SK-N-SH treated with all-trans-retinoic acid at 6 μM for 48 hours (cell line): ENCODE data around the gene CHAC1.

Source experiments
- ATAC-seq: fragments of 200-7000 bp; cut with Tn5 transposase; 3 replicates; pipeline ENCODE4 v1.9.1; 2020; ENCODE audit warnings: mild to moderate bottlenecking, moderate library complexity
- ARNTL ChIP-seq: fragments of 450-650 bp; formaldehyde crosslinking; IDR thresholded peaks from 2 replicates; pipeline ENCODE4 v1.5.0; 2020; ENCODE audit warnings: low read depth, mild to moderate bottlenecking, moderate library complexity, borderline replicate concordance
- ESRRG ChIP-seq: fragments of 250-450 bp; sonication (Bioruptor Pico); IDR thresholded peaks from 2 replicates; pipeline ENCODE4 v1.6.1; 2021; ENCODE audit warnings: mild to moderate bottlenecking
- GLIS3 ChIP-seq: fragments of 250-450 bp; sonication (Bioruptor Pico); IDR thresholded peaks from 2 replicates; pipeline ENCODE4 v1.5.0; 2020; ENCODE audit warnings: mild to moderate bottlenecking, moderate library complexity
- ISL1 ChIP-seq: fragments of 250-450 bp; sonication (Bioruptor Pico); IDR thresholded peaks from 2 replicates; pipeline ENCODE4 v2.1.2; 2022; ENCODE audit warnings: mild to moderate bottlenecking, moderate library complexity
- SNAI2 ChIP-seq: fragments of 250-450 bp; sonication (Bioruptor Pico); IDR thresholded peaks from 2 replicates; pipeline ENCODE4 v1.5.0; 2020; ENCODE audit warnings: mild to moderate bottlenecking, moderate library complexity
- TCF4 ChIP-seq: fragments of 250-450 bp; sonication (Bioruptor Pico); IDR thresholded peaks from 2 replicates; pipeline ENCODE4 v1.8.0; 2021; ENCODE audit warnings: mild to moderate bottlenecking, moderate library complexity, borderline replicate concordance
- TOX ChIP-seq: fragments of 250-450 bp; sonication (Bioruptor Pico); IDR thresholded peaks from 2 replicates; pipeline ENCODE4 v1.8.0; 2021; ENCODE audit warnings: mild to moderate bottlenecking, moderate library complexity, borderline replicate concordance
- ZFP30 ChIP-seq: fragments of 450-650 bp; formaldehyde crosslinking; IDR thresholded peaks from 2 replicates; pipeline ENCODE4 v1.5.0; 2022; ENCODE audit warnings: mild to moderate bottlenecking, moderate library complexity
- ZNF70 ChIP-seq: fragments of 450-650 bp; formaldehyde crosslinking; IDR thresholded peaks from 2 replicates; pipeline ENCODE4 v1.5.0; 2020; ENCODE audit warnings: mild to moderate bottlenecking, moderate library complexity
- ZNF8 ChIP-seq: fragments of 450-650 bp; formaldehyde crosslinking; IDR thresholded peaks from 2 replicates; pipeline ENCODE4 v1.5.0; 2020; ENCODE audit warnings: mild to moderate bottlenecking, moderate library complexity
- TF ChIP-seq, protein P1 (sequence below): fragments of 250-450 bp; sonication (Bioruptor Pico); IDR thresholded peaks from 2 replicates; pipeline ENCODE4 v1.5.1; 2021; ENCODE audit warnings: mild to moderate bottlenecking, moderate library complexity
- TF ChIP-seq, protein P2 (sequence below): fragments of 250-450 bp; sonication (Bioruptor Pico); IDR thresholded peaks from 2 replicates; pipeline ENCODE4 v1.8.0; 2021; ENCODE audit warnings: low read depth, mild to moderate bottlenecking, moderate library complexity, borderline replicate concordance
- TF ChIP-seq, protein P3 (sequence below): fragments of 250-450 bp; sonication (Bioruptor Pico); IDR thresholded peaks from 2 replicates; pipeline ENCODE4 v1.5.0; 2020; ENCODE audit warnings: mild to moderate bottlenecking, moderate library complexity
- TF ChIP-seq, protein P4 (sequence below): fragments of 250-450 bp; sonication (Bioruptor Pico); IDR thresholded peaks from 2 replicates; pipeline ENCODE4 v1.5.1; 2020; ENCODE audit warnings: low read depth, mild to moderate bottlenecking, moderate library complexity

The CHAC1 gene

DNA sequence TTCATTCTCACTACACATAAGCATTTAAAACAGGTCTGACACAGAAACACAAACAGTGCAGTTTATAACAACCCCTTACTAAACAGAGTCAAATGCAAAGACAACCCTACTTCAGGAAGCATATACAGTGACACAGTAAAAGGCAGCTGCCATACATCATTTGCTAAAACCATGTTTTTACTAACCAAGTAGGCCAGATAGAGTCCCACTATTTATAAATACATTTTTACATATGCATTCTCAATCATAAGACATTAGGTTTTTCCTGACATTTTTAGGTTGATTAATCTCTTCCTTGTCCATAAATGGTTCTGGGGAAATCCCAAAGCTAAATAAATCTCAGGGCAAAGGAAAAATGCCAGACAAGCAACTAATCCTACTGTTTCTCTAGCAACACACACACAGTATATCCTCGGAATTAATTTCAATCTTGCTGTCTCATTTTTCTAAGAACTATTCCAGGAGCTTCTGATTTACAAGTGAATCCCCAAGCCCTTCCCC is 39.0 kb downstream of the CHAC1 start:
- TF ChIP-seq TCF4 (CRISPR knock-in tag), result no peak
- TF ChIP-seq ESRRG (CRISPR knock-in tag), result no peak
- peak; percentile 46 for ATAC-seq

DNA sequence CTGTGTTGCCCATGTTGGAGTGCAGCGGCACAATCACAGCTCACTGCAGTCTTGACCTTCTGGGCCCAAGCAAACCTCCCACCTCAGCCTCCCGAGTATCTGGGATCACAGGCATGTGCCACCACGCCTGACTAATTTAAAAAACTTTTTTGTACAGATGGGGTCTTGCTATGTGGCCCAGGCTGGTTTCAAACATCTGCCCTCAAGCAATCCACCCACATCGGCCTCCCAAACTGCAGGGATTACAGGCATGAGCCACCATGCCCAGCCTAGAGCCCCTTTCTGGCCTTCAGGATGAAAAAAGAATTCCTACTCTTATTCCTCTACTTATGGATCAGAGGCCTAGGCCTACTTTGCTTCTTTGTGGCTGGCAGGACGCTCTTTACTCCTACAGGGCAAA is 39.6 kb downstream of the CHAC1 start:
- TF ChIP-seq SNAI2 (no peak), ZFP30 (CRISPR knock-in tag) (no peak), TCF4 (CRISPR knock-in tag) (no peak), ISL1 (CRISPR knock-in tag) (no peak), ARNTL (no peak)
- TF ChIP-seq, protein P1, sequence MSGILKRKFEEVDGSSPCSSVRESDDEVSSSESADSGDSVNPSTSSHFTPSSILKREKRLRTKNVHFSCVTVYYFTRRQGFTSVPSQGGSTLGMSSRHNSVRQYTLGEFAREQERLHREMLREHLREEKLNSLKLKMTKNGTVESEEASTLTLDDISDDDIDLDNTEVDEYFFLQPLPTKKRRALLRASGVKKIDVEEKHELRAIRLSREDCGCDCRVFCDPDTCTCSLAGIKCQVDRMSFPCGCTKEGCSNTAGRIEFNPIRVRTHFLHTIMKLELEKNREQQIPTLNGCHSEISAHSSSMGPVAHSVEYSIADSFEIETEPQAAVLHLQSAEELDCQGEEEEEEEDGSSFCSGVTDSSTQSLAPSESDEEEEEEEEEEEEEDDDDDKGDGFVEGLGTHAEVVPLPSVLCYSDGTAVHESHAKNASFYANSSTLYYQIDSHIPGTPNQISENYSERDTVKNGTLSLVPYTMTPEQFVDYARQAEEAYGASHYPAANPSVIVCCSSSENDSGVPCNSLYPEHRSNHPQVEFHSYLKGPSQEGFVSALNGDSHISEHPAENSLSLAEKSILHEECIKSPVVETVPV (CRISPR knock-in tag), result no peak
- no peak; the same call in 1 of the 3 replicates for ATAC-seq

DNA sequence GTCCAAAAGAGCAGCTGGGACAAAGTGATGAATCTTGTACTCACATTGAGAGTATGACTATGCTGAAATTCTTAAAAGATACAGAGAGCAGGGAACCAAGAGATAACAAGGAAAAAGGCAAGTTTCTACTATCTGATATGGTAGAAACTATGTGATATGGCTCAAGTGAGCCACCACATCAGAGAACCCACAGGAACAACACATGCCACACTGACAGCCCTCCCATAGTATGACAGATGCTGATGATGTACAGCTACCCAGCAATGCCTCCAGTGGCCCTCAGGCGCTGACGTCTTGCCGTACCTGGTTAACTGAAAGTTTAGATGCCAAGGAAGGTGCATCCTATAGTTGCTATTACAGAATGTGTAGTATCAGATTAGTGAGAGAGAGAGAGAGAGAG is 42.4 kb downstream of the CHAC1 start:
- no peak for ATAC-seq
- TF ChIP-seq ZNF70 (CRISPR knock-in tag) (no peak), TOX (no peak), TCF4 (CRISPR knock-in tag) (no peak), ISL1 (CRISPR knock-in tag) (no peak), ZNF8 (no peak)
- TF ChIP-seq, protein P2, sequence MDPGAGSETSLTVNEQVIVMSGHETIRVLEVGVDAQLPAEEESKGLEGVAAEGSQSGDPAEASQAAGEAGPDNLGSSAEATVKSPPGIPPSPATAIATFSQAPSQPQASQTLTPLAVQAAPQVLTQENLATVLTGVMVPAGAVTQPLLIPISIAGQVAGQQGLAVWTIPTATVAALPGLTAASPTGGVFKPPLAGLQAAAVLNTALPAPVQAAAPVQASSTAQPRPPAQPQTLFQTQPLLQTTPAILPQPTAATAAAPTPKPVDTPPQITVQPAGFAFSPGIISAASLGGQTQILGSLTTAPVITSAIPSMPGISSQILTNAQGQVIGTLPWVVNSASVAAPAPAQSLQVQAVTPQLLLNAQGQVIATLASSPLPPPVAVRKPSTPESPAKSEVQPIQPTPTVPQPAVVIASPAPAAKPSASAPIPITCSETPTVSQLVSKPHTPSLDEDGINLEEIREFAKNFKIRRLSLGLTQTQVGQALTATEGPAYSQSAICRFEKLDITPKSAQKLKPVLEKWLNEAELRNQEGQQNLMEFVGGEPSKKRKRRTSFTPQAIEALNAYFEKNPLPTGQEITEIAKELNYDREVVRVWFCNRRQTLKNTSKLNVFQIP (CRISPR knock-in tag), result no peak
- TF ChIP-seq, protein P3, sequence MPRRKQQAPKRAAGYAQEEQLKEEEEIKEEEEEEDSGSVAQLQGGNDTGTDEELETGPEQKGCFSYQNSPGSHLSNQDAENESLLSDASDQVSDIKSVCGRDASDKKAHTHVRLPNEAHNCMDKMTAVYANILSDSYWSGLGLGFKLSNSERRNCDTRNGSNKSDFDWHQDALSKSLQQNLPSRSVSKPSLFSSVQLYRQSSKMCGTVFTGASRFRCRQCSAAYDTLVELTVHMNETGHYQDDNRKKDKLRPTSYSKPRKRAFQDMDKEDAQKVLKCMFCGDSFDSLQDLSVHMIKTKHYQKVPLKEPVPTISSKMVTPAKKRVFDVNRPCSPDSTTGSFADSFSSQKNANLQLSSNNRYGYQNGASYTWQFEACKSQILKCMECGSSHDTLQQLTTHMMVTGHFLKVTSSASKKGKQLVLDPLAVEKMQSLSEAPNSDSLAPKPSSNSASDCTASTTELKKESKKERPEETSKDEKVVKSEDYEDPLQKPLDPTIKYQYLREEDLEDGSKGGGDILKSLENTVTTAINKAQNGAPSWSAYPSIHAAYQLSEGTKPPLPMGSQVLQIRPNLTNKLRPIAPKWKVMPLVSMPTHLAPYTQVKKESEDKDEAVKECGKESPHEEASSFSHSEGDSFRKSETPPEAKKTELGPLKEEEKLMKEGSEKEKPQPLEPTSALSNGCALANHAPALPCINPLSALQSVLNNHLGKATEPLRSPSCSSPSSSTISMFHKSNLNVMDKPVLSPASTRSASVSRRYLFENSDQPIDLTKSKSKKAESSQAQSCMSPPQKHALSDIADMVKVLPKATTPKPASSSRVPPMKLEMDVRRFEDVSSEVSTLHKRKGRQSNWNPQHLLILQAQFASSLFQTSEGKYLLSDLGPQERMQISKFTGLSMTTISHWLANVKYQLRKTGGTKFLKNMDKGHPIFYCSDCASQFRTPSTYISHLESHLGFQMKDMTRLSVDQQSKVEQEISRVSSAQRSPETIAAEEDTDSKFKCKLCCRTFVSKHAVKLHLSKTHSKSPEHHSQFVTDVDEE (CRISPR knock-in tag), result no peak
- TF ChIP-seq, all 23 proteins: peak for 0

DNA sequence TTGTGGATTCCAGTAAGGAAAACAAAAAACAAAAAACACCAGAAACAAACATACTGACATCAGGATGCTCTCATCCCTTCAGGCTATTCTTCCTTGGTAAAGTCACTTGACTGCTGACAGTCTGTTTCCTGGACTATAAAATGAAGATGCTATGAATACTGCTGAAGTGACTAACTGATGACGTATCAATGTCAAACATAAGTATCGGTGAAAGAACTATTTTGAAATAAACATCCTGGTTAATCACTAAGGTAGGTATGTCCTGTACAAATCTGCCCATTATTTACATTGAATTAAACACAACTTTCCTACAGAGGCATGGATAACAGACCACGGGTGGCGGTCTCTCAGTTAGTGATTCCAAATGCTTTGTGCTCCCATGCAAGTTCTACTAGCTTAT is 45.9 kb downstream of the CHAC1 start:
- no peak for ATAC-seq
- TF ChIP-seq, protein P1 (CRISPR knock-in tag), result no peak
- TF ChIP-seq, protein P4, sequence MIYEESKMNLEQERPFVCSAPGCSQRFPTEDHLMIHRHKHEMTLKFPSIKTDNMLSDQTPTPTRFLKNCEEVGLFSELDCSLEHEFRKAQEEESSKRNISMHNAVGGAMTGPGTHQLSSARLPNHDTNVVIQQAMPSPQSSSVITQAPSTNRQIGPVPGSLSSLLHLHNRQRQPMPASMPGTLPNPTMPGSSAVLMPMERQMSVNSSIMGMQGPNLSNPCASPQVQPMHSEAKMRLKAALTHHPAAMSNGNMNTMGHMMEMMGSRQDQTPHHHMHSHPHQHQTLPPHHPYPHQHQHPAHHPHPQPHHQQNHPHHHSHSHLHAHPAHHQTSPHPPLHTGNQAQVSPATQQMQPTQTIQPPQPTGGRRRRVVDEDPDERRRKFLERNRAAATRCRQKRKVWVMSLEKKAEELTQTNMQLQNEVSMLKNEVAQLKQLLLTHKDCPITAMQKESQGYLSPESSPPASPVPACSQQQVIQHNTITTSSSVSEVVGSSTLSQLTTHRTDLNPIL (CRISPR knock-in tag), result no peak
- TF ChIP-seq TCF4 (CRISPR knock-in tag) (no peak), GLIS3 (CRISPR knock-in tag) (no peak), ESRRG (CRISPR knock-in tag) (no peak)

DNA sequence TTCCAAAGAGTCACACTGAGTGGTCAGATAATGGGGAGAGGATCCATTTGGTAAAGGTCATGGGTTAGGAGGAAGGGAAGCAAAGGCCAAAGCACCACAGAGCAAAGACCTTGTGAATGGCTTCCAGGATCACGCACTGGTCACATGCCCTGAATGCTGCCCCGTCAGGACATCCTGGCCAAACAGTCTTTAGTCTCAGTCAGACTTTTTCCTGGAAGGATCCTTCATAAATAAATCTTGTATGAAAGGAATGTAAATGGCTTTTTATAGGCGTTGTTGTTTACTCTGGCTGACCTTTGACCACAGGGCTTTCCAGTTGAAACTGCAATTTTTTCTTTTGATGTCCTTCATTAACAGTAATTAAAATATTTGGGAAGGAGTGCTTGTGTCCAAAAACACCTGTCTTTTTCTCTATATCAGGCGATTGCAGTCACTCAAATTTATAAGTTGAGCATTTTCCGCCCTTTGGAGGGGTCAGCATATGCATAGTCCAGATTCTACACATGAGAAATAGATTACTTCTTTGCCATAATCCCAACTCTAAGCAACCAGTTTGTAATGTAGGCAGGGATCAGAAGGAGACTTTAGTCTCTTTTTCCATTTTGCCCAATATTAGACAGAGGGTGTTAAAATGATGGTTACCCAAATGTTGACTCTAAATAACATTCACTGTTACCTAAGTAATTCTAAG is 48.4 kb downstream of the CHAC1 start:
- no peak for ATAC-seq
- TF ChIP-seq, protein P4 (CRISPR knock-in tag), result no peak
